Activated CD4-positive, alpha-beta T cell treated with anti-CD3 and anti-CD28 coated beads for 36 hours (primary cell): Measurements from ENCODE around the gene DLGAP1. TPM values are rescaled to one million over a fixed set of nuclear protein-coding genes. Genes with fewer than 3 reads are reported as not detected.

Source experiments
- ATAC-seq: fragments of 200-7000 bp; cut with Tn5 transposase; one replicate; pipeline ENCODE4 v1.10.0; 2021; ENCODE audit warnings: mild to moderate bottlenecking, moderate library complexity
- CTCF ChIA-PET: fragments of 350-600 bp; sonication (Branson Sonifier 250); formaldehyde crosslinking; loops from one replicate; lab custom pipeline; 2021; ENCODE audit warnings: antibody characterized with exemption; lab: Charles Lee
- POLR2A ChIA-PET: fragments of 350-600 bp; sonication (Branson Sonifier 250); formaldehyde crosslinking; loops from one replicate; lab custom pipeline; 2021; ENCODE audit warnings: antibody characterized with exemption, inconsistent platforms; lab: Charles Lee
- DNase-seq: peaks from one replicate; pipeline ENCODE4 v3.0.0-alpha.2; 2020
- H3K27ac Mint-ChIP-seq: one replicate; pipeline ENCODE4 v1.8.0; 2021; ENCODE audit warnings: mixed read lengths
- H3K27me3 Mint-ChIP-seq: one replicate; pipeline ENCODE4 v1.8.0; 2021; ENCODE audit warnings: mixed read lengths
- H3K36me3 Mint-ChIP-seq: one replicate; pipeline ENCODE4 v1.8.0; 2021; ENCODE audit warnings: low read depth, mixed read lengths
- H3K4me1 Mint-ChIP-seq: one replicate; pipeline ENCODE4 v1.8.0; 2021; ENCODE audit warnings: mixed read lengths
- H3K4me3 Mint-ChIP-seq: one replicate; pipeline ENCODE4 v1.8.0; 2021; ENCODE audit warnings: mild to moderate bottlenecking, moderate library complexity, mixed read lengths
- H3K9me3 Mint-ChIP-seq: one replicate; pipeline ENCODE4 v1.8.0; 2021; ENCODE audit warnings: low read depth, mixed read lengths
- intact Hi-C, 2 experiments: fragments of 100-400 bp; cut with DNase I in 1 of 2; cut with micrococcal nuclease in 1 of 2; formaldehyde crosslinking; loops; one replicate each; pipeline versions ENCODE4 v1.14.2 to v1.15.1; 2022 to 2024; cut with DNase I, micrococcal nuclease
- total RNA-seq, 2 experiments: library from RNA; stranded (reverse); gene quantifications; one replicate each; pipeline ENCODE4 v1.2.3, GENCODE V29; 2021

Gene DLGAP1
- total RNA-seq, 2 experiments from 2014 or later: 0.14 TPM; not detected in 1

- no peaks in the 10 kb centered on the region for H3K36me3 Mint-ChIP-seq
- POLR2A ChIA-PET: no interaction called here
- peaks cover 10% of the 10 kb centered on the region for H3K27me3 Mint-ChIP-seq
- ATAC-seq (no peak), DNase-seq (no peak)
- H3K4me3 Mint-ChIP-seq: no peak overlapping the region
- intact Hi-C loops: no loop called here
- CTCF ChIA-PET: interaction anchor here (0.7 kb wide), 1 partner anchor 202 kb away, joined by 3 read pairs; no protein-coding TSS in a partner anchor
- H3K4me1 Mint-ChIP-seq: peaks cover 5% of the 10 kb centered on the region
- H3K9me3 Mint-ChIP-seq: no peaks in the 10 kb centered on the region
- H3K27ac Mint-ChIP-seq: no peak overlapping the region
These were observed 531.4 kb downstream of the DLGAP1 start for GRCh38 chr18:3923750-3924149.

GRCh38 chr18:3921826-3922225 is 533.3 kb downstream of the DLGAP1 start:
- ATAC-seq (no peak), DNase-seq (no peak)
- Mint-ChIP-seq H3K27ac (no peak overlapping the region), H3K4me3 (no peak overlapping the region), H3K27me3 (peaks cover 13% of the 10 kb centered on the region), H3K4me1 (peaks cover 5% of the 10 kb centered on the region), H3K36me3 (no peaks in the 10 kb centered on the region), H3K9me3 (no peaks in the 10 kb centered on the region)
- ChIA-PET POLR2A (no interaction called here), CTCF (interaction anchor here (1.3 kb wide), 1 partner anchor 150 kb away, joined by 3 read pairs; no protein-coding TSS in a partner anchor)
- intact Hi-C loops: no loop called here

- Mint-ChIP-seq H3K4me3 (no peak overlapping the region), H3K4me1 (peaks cover 5% of the 10 kb centered on the region), H3K9me3 (no peaks in the 10 kb centered on the region), H3K27me3 (peaks cover 12% of the 10 kb centered on the region), H3K36me3 (no peaks in the 10 kb centered on the region), H3K27ac (no peak overlapping the region)
- intact Hi-C loops: no loop called here
- POLR2A ChIA-PET: no interaction called here
- no peak for DNase-seq
- ATAC-seq: no peak
- CTCF ChIA-PET: no interaction called here
These were observed 534.3 kb downstream of the DLGAP1 start for GRCh38 chr18:3920832-3921231.

- ATAC-seq (no peak), DNase-seq (no peak)
- Mint-ChIP-seq H3K27ac (no peak overlapping the region), H3K4me1 (peaks cover 5% of the 10 kb centered on the region), H3K9me3 (no peaks in the 10 kb centered on the region), H3K4me3 (no peak overlapping the region), H3K27me3 (peaks cover 10% of the 10 kb centered on the region), H3K36me3 (no peaks in the 10 kb centered on the region)
- POLR2A ChIA-PET: no interaction called here
- CTCF ChIA-PET: interaction anchor here (0.8 kb wide), 1 partner anchor 9 kb away, joined by 3 read pairs; no protein-coding TSS in a partner anchor
- intact Hi-C loops: loop anchor here in 1 of 2 experiments (10.0 kb wide), 1 partner anchor 65 kb away; no protein-coding TSS in a partner anchor
These were observed 535.6 kb downstream of the DLGAP1 start for GRCh38 chr18:3919396-3920061.

GRCh38 chr18:3916082-3916481 is 539.0 kb downstream of the DLGAP1 start:
- no peaks in the 10 kb centered on the region for H3K9me3 Mint-ChIP-seq
- ChIA-PET CTCF (interaction anchor here (1.4 kb wide), 1 partner anchor 10 kb away, joined by 3 read pairs; no protein-coding TSS in a partner anchor), POLR2A (no interaction called here)

GRCh38 chr18:3914833-3915610 is 540.1 kb downstream of the DLGAP1 start:
- DNase-seq (no peak), ATAC-seq (no peak)
- Mint-ChIP-seq H3K27ac (no peak overlapping the region), H3K9me3 (no peaks in the 10 kb centered on the region), H3K4me1 (no peaks in the 10 kb centered on the region), H3K27me3 (peaks cover 5% of the 10 kb centered on the region), H3K36me3 (no peaks in the 10 kb centered on the region), H3K4me3 (no peak overlapping the region)
- ChIA-PET POLR2A (no interaction called here), CTCF (interaction anchor here (1.6 kb wide), 1 partner anchor 80 kb away, joined by 4 read pairs; no protein-coding TSS in a partner anchor)
- intact Hi-C loops: loop anchor here in 1 of 2 experiments (10.0 kb wide), 1 partner anchor 60 kb away; no protein-coding TSS in a partner anchor

More at GRCh38 chr18:3916082-3916481, 539.0 kb downstream of the DLGAP1 start:
- no peak overlapping the region for H3K4me3 Mint-ChIP-seq
- no peak overlapping the region for H3K27ac Mint-ChIP-seq
- intact Hi-C loops: loop anchor here in 1 of 2 experiments (10.0 kb wide), 1 partner anchor 61 kb away; no protein-coding TSS in a partner anchor
- H3K4me1 Mint-ChIP-seq: no peaks in the 10 kb centered on the region
- no peak for DNase-seq
- peaks cover 8% of the 10 kb centered on the region for H3K27me3 Mint-ChIP-seq
- no peak for ATAC-seq
- no peaks in the 10 kb centered on the region for H3K36me3 Mint-ChIP-seq

- Mint-ChIP-seq H3K27me3 (peaks cover 3% of the 10 kb centered on the region), H3K36me3 (no peaks in the 10 kb centered on the region), H3K4me1 (no peaks in the 10 kb centered on the region), H3K27ac (no peak overlapping the region), H3K9me3 (no peaks in the 10 kb centered on the region), H3K4me3 (no peak overlapping the region)
- DNase-seq (no peak), ATAC-seq (no peak)
- ChIA-PET CTCF (interaction anchor here (1.6 kb wide), 1 partner anchor 81 kb away, joined by 4 read pairs; no protein-coding TSS in a partner anchor), POLR2A (no interaction called here)
- intact Hi-C loops: loop anchor here in 1 of 2 experiments (10.0 kb wide), 1 partner anchor 59 kb away; no protein-coding TSS in a partner anchor
These were observed 541.0 kb downstream of the DLGAP1 start for GRCh38 chr18:3914109-3914508.

GRCh38 chr18:3912705-3913104 is 542.4 kb downstream of the DLGAP1 start:
- Mint-ChIP-seq H3K4me1 (no peaks in the 10 kb centered on the region), H3K9me3 (no peaks in the 10 kb centered on the region), H3K27ac (no peak overlapping the region), H3K27me3 (no peaks in the 10 kb centered on the region), H3K4me3 (no peak overlapping the region), H3K36me3 (no peaks in the 10 kb centered on the region)
- ATAC-seq (no peak), DNase-seq (no peak)
- CTCF ChIA-PET: no interaction called here
- POLR2A ChIA-PET: no interaction called here
- intact Hi-C loops: loop anchor here in 1 of 2 experiments (10.0 kb wide), 1 partner anchor 58 kb away; no protein-coding TSS in a partner anchor

GRCh38 chr18:3911413-3911812 is 543.7 kb downstream of the DLGAP1 start:
- H3K36me3 Mint-ChIP-seq: no peaks in the 10 kb centered on the region
- no peaks in the 10 kb centered on the region for H3K27me3 Mint-ChIP-seq
- no peaks in the 10 kb centered on the region for H3K9me3 Mint-ChIP-seq
- intact Hi-C loops: loop anchor here in 1 of 2 experiments (10.0 kb wide), 1 partner anchor 57 kb away; no protein-coding TSS in a partner anchor
- H3K4me3 Mint-ChIP-seq: no peak overlapping the region
- ChIA-PET CTCF (no interaction called here), POLR2A (no interaction called here)
- ATAC-seq: no peak
- no peak overlapping the region for H3K27ac Mint-ChIP-seq
- no peak for DNase-seq
- no peaks in the 10 kb centered on the region for H3K4me1 Mint-ChIP-seq

- ChIA-PET POLR2A (no interaction called here), CTCF (no interaction called here)
- no peaks in the 10 kb centered on the region for H3K9me3 Mint-ChIP-seq
- intact Hi-C loops: loop anchor here in 1 of 2 experiments (10.0 kb wide), 1 partner anchor 56 kb away; no protein-coding TSS in a partner anchor
- no peaks in the 10 kb centered on the region for H3K4me1 Mint-ChIP-seq
- no peaks in the 10 kb centered on the region for H3K27me3 Mint-ChIP-seq
- ATAC-seq (no peak), DNase-seq (no peak)
- H3K4me3 Mint-ChIP-seq: no peak overlapping the region
- no peaks in the 10 kb centered on the region for H3K36me3 Mint-ChIP-seq
- H3K27ac Mint-ChIP-seq: no peak overlapping the region
These were observed 544.6 kb downstream of the DLGAP1 start for GRCh38 chr18:3910512-3910911.

- CTCF ChIA-PET: interaction anchor here (0.7 kb wide), 1 partner anchor 165 kb away, joined by 3 read pairs; no protein-coding TSS in a partner anchor
- ATAC-seq: no peak
- no peaks in the 10 kb centered on the region for H3K4me1 Mint-ChIP-seq
- no peaks in the 10 kb centered on the region for H3K36me3 Mint-ChIP-seq
- POLR2A ChIA-PET: no interaction called here
- intact Hi-C loops: no loop called here
- H3K9me3 Mint-ChIP-seq: no peaks in the 10 kb centered on the region
- no peaks in the 10 kb centered on the region for H3K27me3 Mint-ChIP-seq
- no peak for DNase-seq
- no peak overlapping the region for H3K4me3 Mint-ChIP-seq
- H3K27ac Mint-ChIP-seq: no peak overlapping the region
These were observed 547.2 kb downstream of the DLGAP1 start for GRCh38 chr18:3907955-3908354.
